Middle frontal gyrus (tissue), 1 donor: ENCODE results near the gene SMYD4.
"Not testable (repeated sequence)": the region's sequence is repeated elsewhere in the genome, so short reads cannot be mapped to it uniquely, and the experiment has no call there.

Experiments
- DNase-seq: peaks from one replicate; pipeline ENCODE4 v3.0.0-alpha.2; 2015; ENCODE audit warnings: low spot score; ENCODE audit errors: extremely low spot score

Gene SMYD4, protein sequence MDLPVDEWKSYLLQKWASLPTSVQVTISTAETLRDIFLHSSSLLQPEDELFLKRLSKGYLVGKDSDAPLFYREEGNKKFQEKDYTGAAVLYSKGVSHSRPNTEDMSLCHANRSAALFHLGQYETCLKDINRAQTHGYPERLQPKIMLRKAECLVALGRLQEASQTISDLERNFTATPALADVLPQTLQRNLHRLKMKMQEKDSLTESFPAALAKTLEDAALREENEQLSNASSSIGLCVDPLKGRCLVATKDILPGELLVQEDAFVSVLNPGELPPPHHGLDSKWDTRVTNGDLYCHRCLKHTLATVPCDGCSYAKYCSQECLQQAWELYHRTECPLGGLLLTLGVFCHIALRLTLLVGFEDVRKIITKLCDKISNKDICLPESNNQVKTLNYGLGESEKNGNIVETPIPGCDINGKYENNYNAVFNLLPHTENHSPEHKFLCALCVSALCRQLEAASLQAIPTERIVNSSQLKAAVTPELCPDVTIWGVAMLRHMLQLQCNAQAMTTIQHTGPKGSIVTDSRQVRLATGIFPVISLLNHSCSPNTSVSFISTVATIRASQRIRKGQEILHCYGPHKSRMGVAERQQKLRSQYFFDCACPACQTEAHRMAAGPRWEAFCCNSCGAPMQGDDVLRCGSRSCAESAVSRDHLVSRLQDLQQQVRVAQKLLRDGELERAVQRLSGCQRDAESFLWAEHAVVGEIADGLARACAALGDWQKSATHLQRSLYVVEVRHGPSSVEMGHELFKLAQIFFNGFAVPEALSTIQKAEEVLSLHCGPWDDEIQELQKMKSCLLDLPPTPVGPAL

DNA sequence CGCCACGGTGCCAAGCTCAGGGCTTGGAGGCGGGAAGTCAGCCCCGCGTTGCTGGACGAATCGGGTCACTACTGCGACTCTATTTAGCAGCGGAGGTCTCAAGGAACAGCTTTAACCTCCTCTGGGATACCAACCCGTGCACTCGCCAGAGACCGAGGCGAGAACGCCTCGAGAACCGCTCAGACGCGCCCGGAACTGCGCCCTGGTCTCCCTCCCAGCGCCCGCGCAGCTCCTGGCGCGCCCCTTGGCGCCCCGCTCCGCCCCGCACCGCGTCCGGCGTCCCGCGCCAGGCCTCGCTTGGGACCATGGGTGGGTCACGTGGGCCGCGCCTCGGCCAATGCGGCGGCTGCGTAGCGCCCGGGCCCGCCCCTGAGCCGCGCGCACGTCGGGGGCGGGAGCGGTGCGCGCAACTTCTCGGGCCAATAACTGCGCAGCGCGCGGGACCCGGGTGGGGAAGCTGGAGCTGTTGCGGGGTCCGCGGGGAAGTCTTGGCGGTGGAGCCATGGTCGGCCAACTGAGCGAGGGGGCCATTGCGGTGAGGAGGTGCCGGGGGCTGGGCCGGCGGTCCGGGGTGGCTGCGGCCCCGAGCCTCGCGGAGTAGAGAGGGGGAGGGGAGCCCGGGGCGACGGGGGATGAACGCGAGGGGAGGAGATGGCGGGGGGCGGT lies at the start of gene SMYD4, which contains the start of gene RPA1:
Gene SMYD4 (minus strand): TSS at position 311 of the 666 bp plus-strand sequence. CDS start 1,908 bp downstream, outside the sequence.
Gene RPA1 (plus strand): TSS at position 414 of the 666 bp plus-strand sequence. CDS start 89 bp downstream, at position 503.
- DNase-seq: peak; percentile 83

DNA sequence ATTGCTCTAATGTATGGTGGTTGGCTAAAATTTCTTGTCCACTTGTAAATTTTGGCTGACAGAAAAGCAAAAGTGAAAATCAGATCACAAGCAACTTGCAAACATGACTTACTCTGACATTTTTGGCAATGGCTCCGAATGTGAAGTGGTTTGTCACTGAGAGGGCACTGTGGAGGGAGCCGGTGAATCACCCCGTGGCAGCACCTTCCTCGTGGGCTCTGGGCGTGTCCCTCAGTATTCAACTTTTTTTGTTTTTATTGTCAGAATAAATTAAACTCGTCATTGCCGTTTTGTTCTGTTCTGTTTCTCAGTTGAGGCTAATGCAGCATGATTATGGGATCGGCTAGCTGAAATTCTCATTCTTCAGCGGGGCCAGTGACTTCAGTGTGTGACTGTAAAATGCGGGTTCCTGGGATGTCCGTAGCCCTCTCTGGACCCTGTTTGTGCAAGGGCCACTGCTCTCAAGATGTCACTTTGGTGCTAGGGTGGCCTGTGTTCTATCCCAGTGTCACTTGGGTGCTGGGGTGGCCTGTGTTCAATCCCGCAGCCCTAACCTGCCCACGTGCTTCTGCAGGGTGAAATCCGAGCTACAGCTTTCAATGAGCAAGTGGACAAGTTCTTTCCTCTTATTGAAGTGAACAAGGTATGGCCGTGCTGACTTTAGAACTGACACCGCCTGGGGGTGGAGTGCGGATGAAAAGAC lies 48.9 kb upstream of the SMYD4 start:
- DNase-seq: no peak

DNA sequence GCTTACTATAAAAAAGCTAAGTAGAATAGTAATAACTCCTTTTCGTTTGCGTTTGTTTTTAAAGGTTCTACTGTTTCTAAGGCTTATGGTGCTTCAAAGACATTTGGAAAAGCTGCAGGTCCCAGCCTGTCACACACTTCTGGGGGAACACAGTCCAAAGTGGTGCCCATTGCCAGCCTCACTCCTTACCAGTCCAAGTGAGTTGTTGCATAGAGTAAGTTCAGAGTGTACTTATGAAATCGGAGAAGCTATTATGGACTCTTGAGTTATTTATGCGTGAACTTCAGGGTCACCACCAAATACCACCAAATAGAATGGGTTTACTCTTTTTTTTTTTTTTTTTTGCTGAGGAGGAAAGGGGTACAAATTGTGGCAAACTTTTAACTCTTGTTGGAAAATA lies 45.9 kb upstream of the SMYD4 start:
- DNase-seq: no peak

DNA sequence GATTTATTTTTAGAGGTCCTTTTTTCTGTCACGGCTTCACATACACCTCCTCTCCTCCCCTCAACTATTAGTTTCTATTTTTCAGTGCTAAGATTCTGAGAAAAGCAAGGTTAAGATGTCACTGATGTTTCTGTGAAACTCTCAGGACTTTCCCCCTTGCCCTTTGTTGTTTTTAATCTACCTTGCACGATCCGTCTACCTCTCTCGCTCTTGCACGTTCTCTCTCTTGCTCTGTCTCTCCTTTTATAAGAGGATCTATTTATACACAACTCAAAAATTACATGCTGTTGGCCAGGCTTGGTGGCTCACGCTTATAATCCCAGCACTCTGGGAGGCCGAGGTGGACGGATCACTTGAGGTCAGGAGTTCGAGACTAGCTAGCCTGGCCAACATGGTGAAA lies 43.7 kb upstream of the SMYD4 start:
- DNase-seq: no peak

DNA sequence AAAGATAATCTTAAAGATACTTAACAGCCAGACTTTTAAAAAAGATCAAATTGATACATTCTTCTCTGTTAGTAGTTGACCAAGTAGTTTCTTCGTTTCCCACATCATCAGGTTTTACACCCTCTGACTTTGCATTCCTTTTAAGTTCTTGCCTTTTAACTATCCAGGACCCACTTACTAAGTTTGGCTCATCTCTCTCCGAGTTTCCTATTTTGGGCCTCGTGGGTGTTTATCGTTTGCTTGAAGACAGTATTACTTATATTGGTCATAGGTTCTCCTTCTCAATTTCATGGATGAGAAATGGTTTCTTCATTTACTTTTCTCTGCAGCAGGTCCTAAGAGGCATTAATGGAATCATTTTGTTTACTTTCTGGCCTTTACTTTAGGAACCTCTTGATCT lies 43.3 kb upstream of the SMYD4 start:
- no peak for DNase-seq

DNA sequence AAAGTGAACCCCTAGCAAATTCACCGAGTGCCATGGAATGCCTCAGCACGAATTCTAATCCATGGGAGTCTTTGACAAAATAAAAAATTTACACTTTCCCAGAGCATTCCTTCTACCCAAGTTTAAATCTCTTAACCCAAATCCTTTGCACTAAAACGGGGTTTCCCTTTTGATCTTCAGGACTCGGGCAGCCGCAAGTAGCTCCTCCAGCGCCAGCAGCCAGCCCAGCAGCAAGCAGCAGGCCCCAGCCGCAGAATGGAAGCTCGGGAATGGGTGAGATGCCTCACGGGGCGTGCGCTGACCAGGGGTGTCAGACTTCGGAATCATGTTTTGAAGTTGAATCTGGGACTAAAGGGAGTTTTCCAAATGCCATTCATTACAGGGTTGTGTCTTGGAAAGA lies 42.6 kb upstream of the SMYD4 start:
- no peak for DNase-seq

DNA sequence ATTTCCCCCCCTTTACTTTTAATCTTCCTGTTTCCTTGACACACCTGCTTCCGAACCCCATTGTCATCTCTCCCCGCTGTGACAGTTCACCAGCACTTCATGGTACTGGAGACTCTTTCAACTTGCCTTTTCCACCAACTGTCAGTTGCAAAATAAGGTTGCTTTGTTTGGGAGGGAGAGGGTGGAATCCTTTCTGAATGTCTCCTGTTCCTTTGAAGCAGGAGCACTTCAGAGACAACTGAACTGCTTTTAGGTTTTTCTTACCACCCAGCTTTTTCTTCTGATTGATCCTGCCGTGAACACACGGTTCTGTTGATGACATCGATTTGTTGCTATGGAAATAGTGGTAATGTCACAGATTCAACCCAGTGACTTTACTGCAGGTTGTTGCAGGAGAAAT lies 42.1 kb upstream of the SMYD4 start:
- DNase-seq: no peak

DNA sequence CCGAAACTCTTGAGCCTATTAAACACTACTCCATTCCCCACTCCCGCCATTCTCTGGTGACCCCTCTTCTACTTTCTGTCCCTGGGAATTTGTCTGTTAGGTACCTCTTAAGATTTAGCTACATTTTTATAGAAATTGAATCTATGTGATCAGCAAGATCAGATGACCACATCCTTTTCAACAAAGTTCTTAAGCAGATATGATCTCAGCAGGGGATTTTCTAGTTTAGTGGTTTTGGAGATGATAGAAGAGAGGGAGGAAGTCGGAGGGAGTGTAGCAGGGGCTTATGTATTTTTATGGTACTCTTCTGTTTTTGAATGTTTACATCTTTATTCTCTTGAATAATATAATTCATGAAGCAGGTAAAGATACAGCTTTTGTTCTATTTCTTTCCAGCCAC lies 40.9 kb upstream of the SMYD4 start:
- DNase-seq: no peak

DNA sequence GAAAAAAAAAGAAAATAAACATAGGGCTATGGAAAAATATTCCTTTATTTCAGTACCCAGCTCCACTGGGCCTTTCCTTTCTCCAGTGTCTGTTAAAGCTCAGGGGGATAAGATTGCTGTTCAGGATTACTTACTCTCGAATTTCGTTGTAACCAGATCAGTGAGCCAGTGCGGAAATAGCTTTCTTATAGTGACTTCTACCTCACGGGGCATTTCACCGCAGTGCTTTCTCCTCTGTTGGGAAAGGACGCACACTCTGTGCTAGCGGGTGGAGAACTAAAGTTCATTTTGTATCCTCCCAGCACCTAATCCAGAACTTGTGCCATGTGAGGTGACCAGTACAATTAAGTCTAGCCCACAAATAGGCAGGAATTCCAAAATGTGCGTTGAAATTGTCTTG lies 38.4 kb upstream of the SMYD4 start:
- DNase-seq: no peak

DNA sequence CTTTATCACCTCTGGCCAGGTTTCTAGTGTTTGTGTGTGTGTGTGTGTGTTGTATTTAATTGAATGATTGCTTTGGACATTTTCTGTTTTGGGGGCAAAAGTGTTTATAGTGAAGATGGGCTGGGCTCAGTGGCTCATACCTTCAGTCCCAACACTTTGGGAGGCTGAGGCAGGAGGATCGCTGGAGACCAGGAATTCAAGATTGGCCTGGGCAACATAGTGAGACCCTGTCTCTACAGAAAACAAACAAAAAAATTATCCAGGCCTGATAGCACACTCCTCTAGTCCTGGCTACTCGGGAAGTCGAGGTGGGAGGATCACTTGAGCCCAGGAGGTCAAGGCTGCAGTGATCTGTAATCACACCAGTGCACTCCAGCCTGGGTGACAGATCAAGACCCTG lies 37.6 kb upstream of the SMYD4 start:
- DNase-seq: no peak

DNA sequence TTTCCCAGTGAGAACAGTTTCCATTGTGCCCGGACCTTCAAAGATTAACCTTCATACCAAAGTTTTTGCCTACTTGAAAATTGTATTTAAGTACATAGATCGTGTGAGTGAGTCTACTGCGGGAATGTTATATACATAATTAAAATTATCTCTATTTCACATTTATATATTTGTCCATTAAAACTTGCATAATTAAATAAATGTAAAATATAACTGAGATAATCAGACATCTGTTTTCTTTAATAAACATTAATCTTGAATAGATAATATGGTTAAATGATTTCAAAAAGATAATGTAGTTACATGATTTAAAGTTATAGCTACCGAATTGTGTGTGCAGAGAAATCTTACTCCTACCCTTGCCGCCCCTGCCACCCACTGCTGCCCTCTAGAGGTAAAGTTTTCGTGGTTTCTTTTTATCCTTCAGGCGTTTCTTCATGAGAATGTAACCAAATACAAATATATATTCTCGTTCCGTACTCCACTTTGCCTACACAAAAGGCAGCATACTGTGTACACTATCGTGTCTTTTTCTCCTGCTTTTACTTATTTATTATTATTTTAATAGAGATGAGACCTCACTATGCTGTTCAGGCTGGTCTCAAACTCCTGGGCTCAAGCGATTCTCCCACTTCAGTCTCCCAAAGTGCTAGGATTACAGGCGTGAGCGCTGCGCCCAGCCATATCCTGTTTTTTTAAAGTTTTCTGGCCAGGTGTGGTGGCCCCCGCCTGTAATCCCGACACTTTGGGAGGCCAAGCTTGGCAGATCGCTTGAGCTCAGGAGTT lies 35.7 kb upstream of the SMYD4 start:
- no peak for DNase-seq

DNA sequence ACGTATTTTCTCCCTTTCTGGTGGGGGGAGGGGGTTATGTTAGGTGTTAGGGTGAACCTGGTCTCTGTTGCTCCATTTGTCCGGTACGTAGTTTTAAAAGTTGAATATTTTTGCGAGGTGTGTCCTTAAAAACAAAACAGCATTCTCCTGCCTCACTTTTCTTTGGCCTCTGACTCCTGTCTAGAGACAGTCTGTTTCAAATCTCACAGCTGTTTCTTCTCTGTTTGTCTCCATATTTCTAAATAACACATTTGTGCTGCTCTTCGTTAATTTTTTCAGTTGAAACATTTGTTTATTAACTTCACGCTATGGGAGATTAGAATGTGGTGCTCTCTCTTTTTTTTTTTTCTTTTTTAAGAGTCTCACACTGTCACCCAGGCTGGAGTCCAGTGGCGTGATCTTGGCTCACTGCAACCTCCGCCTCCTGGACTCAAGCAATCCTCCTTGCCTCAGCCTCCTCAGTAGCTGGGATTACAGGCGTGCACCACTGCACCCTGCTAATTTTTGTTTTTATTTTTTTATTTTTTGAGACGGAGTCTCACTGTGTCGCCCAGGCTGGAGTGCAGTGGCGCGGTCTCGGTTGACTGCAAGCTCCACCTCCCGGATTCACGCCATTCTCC lies 31.8 kb upstream of the SMYD4 start:
- DNase-seq: no peak

DNA sequence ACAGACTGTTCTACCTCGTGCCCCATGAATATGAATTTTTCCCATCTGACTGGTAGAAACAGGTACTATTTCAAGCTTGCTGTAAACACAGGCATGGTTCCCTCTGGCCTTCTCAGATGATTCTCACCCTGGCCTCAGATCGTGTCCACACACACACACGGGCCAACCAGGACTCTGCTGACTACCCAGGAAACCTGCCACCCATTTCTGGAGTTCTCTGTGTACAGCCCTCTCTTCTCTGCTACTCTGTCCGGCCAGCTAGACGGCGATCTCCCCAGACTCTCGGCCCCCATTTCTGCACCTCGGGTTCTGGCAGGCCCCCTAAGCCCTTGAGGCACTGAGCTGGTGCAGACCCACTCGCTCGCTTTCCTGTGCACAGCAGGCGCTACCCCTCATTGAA lies 31.3 kb upstream of the SMYD4 start:
- no peak for DNase-seq

DNA sequence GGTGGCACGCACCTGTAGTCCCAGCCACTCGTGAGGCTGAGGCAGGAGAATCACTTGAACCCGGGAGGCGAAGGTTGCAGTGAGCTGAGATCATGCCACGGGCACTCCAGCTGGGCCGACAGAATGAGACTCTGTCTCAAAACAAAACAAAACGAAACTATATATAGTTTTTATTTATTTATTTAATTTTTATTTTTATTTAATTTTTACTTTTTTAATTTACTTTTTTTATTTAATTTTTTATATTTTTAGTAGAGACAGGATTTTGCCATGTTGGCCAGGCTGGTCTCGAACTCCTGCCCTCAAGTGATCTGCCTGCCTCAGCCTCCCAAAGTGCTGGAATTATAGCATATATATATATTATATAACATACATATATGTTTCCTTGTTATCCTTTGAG lies 26.8 kb upstream of the SMYD4 start:
- not testable (repeated sequence) for DNase-seq

DNA sequence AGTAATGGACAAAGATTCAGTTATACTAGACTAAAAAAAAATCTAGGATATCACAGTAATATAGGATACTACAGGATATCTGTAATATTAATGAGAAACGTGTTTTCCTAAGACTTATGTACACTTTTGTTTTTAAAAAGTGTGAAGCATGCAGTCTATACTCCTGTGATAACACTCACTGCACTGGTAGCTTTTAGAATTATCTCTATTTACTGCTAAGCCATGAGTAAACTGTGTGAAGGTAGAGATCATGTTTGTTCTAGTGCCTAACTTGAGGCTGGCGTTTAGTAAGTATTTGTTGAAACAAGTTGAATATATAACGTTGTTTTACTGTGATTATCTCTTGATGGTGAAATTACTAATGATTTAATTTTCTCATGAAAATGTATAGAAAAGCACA lies 24.0 kb upstream of the SMYD4 start:
- DNase-seq: no peak

DNA sequence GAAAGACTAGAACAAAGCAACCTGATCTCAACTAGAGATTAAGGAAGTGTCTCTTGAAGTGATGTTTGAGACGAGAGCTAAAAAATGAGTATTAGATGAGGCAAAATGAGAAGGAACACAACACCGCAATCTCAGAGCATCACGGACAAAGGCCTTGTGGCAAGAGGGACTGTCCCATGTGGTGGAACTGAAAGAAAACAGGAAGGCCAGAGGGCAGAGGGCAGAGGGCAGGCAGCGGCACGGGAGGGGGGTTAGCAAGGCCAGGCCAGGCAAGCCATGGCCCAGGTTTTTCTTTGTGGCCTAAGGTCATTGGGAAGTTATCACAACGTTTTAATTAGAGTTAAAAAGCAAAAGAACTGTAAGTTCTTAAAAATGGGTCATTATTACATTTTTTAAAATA lies 22.6 kb upstream of the SMYD4 start:
- no peak for DNase-seq

DNA sequence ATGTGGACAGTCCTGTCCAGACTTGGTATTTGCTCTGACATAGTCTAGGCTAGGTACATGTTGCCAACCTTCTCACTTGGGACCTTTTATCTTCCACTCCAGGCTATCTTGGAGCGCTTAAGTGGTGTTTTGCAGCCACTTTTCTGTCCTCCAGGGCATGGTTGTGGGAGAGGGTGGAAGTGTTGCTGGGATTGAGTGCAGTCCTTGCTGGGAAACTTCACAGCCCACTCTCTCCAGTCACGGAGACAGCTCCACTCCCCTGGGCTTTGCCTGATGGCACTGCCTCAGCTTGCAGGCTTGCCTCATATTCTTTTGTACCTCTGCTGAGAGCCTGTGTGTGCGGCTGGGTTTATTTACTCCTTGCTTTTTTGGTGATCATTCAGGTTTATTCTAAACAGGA lies 17.5 kb upstream of the SMYD4 start:
- no peak for DNase-seq

DNA sequence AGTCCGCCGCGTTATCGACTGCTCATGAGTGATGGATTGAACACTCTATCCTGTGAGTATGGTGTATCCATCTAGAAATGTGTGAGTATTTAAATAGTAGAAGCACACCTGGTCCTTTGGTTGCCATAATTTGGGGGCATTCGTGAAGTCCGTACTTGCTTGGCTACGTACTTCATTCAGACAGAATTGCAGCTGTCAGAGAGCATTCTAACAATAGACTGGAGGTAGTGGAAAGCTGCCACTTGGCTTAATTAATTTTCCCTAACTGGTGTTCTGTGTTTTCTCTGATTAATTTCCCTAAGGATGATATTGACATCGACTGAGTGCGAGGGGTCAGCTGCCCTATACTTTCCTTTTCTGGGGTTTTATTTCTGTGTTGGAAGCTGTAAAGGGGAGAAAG lies 14.2 kb upstream of the SMYD4 start:
- no peak for DNase-seq

DNA sequence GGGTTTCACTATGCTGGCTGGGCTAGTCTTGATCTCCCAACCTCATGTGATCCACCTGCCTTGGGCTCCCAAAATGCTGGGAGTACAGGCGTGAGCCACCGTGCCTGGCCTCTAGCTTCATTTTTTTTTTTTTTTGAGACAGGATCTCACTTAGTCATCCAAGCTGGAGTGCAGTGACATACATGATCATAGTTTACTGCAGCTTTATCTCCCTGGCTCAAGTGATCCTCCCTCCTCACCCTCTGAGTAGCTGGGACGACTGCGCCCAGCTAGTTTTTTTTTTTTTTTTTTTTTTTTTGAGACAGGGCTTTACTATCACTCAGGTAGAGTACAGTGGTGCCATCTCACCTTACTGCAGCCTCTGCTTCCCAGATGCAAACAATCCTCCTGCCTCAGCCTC lies 9.8 kb upstream of the SMYD4 start:
- no peak for DNase-seq
